HAP-1 (cell line): ENCODE data around the gene PLGLB2.
"Not testable (repeated sequence)": the region's sequence is repeated elsewhere in the genome, so short reads cannot be mapped to it uniquely, and the experiment has no call there.

Experiments
- DNase-seq, 2 experiments: peaks; one replicate each; pipeline ENCODE4 v3.0.0-alpha.2; 2016 to 2020; ENCODE audit warnings: low spot score in 2 of 2
- H3K27me3 ChIP-seq: fragments of 250-450 bp; sonication (Bioruptor Pico); 2 replicates; pipeline ENCODE4 v1.5.1; 2020; ENCODE audit warnings: low read depth, mild to moderate bottlenecking, moderate library complexity
- H3K36me3 ChIP-seq: fragments of 250-450 bp; sonication (Bioruptor Pico); replicated peaks from 2 replicates; pipeline ENCODE4 v1.5.1; 2020; ENCODE audit warnings: mild to moderate bottlenecking
- H3K4me1 ChIP-seq: fragments of 250-450 bp; sonication (Bioruptor Pico); 2 replicates; pipeline ENCODE4 v1.5.1; 2020; ENCODE audit warnings: mild to moderate bottlenecking
- H3K4me3 ChIP-seq: fragments of 250-450 bp; sonication (Bioruptor Pico); 2 replicates; pipeline ENCODE4 v1.5.1; 2020; ENCODE audit warnings: mild to moderate bottlenecking, moderate library complexity
- H3K9me3 ChIP-seq: fragments of 250-450 bp; sonication (Bioruptor Pico); 2 replicates; pipeline ENCODE4 v1.5.1; 2020; ENCODE audit warnings: mild to moderate bottlenecking, moderate library complexity
- in situ Hi-C: fragments of 300-500 bp; cut with MboI; formaldehyde crosslinking; loops from 3 replicates; pipeline ENCODE4 v1.14.3; 2020; ENCODE audit warnings: low sequenced_read_pairs, inconsistent platforms, mixed read lengths

PLGLB2 gene

DNA sequence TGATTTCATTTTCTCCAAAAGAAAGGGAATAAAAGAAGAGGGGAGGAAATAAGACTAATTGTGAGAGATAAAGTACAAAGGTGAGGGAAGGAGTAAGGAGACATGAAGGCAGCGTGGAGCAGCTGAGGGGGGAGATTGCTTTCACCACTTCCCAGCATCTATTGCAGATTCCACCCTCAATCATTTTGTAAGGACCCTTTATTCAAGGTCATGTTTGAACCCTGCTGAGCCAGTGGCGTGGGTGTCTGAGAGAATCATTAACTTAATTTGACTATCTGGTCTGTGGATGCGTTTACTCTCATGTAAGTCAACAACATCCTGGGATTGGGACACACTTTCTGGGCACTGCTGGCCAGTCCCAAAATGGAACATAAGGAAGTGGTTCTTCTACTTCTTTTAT lies at the start of gene PLGLB2:
PLGLB2 (plus strand) TSS at position 297 of the 400 bp plus-strand sequence; CDS start at position 364, 67 bp downstream.
- DNase-seq, H3K4me1 ChIP-seq, H3K9me3 ChIP-seq, in situ Hi-C loops, H3K27me3 ChIP-seq, H3K4me3 ChIP-seq, H3K36me3 ChIP-seq: not testable (repeated sequence)

DNA sequence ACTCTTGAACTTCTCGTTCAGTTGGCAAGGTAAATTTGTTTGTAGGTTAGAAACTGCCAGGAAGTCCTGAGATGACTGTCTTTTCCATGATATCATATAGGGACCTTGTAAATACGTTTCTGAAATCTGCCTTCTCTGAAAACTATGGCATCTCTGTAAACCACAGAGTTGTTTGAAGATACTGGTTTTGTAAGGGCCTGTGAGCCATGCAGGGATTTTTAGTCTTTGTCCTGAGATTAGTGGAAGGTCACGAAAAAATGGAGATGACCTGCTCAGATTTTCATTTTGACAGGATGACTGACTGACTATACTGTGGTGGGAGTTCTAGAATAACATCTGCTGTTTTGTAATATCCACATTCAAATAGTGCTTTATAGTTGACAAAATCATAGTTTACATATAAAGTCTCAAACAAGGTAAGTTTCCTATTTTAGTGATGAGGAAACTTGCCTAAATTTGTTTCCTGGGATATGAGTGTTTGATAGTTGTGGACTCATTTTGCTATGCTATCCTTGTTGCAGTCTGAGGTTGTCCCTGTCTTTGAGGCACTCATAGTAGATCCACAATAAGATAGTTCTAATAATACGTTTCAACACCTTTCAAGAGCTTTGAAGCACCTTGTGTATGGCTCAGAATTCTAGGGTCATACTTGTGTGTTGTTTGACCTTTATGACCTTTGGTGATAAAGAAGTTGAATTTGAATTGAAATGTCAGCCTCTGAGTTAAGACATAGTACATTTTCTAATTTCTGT lies 43.1 kb upstream of the PLGLB2 start:
- H3K9me3 ChIP-seq, H3K4me3 ChIP-seq, DNase-seq, H3K36me3 ChIP-seq, H3K27me3 ChIP-seq, in situ Hi-C loops, H3K4me1 ChIP-seq: not testable (repeated sequence)

DNA sequence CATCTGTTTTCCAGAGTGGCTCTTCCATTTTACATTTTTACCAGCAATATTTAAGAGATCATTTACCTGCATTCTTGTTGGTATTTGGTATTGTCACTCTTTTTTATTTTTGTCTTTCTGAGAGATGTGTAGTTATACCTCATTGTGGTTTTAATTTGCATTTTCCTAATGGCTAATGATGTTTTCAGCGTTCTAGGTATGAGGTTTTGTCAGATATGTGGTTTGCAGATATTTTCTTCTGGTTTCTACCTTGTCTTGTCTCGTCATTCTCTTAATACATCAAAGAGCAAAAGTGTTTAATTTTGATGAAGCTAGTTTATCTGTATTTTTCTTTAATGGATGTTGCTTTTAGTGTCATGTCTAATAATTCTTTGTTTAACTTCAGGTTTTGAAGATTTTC lies 39.5 kb upstream of the PLGLB2 start:
- in situ Hi-C loops, result not testable (repeated sequence)

DNA sequence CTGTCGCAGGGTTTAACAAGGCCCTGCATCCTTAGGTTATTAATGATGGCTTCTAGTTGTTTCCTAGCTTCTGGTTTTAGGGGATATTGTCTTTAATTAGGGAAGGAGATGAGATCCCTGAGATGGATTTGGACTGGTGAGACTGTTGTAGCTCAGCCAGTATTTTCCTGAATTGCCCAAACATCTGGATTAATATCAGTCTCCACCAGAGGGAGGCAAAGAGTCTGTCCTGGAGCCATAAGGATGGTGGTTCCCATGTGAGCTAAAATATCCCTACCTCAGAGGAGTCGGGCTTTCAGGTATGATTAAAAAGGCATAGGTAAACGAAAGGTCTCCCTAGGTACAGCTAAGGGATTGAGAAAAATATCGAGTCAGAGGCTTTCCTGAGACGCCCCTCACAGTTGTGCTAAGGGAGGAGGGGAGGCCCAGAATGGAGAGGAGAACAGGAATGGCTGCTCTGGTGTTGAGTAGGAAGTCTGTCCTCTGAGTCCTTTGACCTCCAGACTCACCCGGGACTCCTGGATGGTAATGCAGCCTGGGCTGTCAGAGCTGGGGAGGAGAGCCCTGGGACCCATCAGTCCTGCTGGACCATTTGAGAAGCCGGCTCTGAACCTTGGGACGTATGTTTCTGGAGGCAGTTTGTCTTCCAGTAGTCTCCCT lies 19.8 kb upstream of the PLGLB2 start:
- H3K4me3 ChIP-seq, DNase-seq, in situ Hi-C loops, H3K4me1 ChIP-seq, H3K36me3 ChIP-seq, H3K27me3 ChIP-seq, H3K9me3 ChIP-seq: not testable (repeated sequence)

More for the DNA sequence above, 39.5 kb upstream of the PLGLB2 start:
- not testable (repeated sequence) for DNase-seq, H3K27me3 ChIP-seq, H3K9me3 ChIP-seq, H3K36me3 ChIP-seq, H3K4me3 ChIP-seq, H3K4me1 ChIP-seq

DNA sequence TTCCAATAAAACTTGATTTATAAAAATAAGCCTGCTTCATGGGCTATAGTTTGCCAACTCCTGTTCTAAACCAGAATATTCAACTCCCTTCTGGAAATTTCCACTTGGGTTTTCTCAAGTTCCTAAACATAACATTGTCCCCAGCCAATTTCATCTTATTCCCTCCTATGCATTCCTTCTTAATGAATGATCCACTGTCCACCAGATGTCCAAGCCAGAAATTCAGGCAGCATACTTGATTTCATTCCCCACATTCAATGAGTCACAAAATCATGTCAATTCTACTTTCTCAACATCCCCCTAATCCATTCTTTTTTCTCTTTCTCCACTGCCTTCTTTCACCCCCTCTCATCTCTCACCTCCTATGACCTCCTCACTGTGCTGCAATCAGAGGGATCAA lies 7.0 kb upstream of the PLGLB2 start:
- H3K4me1 ChIP-seq, H3K27me3 ChIP-seq, H3K9me3 ChIP-seq, H3K4me3 ChIP-seq, DNase-seq, H3K36me3 ChIP-seq, in situ Hi-C loops: not testable (repeated sequence)

DNA sequence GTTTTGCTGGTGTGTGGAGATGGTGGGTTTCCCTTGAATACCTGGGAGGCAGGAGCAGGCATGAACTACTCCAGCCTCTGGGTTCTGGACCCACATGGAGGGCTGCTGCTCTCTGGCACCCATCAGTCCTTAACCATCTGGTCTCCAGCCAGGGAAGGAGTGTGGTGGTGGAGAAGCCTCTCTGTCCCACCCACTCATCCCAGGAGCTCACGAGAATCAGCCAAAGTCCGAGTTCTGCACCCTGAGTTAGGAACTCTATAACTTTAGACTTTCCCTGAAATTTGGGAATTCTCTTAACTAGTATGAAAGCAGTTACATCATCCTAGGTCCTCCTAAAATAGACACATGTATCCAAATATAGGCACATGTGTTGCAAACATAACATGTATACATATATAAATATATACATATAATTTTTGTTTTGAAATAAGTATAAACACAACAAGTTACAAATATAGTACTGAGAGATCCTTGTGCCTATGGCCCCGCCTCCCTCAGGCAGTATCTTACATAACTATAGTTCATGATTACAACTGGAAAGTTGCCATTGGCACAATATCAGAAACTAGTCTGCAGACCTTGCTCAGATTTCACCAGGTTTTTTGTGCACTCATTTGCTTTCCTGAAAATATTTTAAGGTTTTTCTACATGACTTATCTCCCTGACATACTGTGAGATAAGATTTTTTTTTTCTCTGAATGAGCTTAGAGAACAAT lies 5.3 kb upstream of the PLGLB2 start:
- H3K4me1 ChIP-seq, H3K27me3 ChIP-seq, H3K4me3 ChIP-seq, H3K9me3 ChIP-seq, DNase-seq, in situ Hi-C loops, H3K36me3 ChIP-seq: not testable (repeated sequence)

DNA sequence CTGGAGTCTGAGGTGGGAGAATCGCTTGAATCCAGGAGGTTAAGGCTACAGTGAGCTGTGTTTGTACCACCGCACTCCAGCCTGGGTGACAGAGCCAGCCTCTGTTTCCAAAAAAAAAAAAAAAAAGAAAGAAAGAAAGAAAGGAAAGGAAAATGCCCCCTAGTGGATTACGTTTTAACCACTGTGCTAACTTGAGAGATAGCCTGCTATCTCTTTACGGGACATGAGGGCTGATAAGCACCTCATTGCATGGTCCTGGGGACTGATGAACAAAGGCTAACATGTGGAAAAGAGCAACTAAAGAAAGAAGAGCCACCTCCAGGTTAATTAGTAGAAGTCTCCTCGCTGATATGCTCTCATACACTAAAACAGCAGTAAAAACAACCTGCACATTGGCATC lies 4.2 kb upstream of the PLGLB2 start:
- DNase-seq, H3K36me3 ChIP-seq, H3K9me3 ChIP-seq, H3K4me1 ChIP-seq, in situ Hi-C loops, H3K4me3 ChIP-seq, H3K27me3 ChIP-seq: not testable (repeated sequence)

DNA sequence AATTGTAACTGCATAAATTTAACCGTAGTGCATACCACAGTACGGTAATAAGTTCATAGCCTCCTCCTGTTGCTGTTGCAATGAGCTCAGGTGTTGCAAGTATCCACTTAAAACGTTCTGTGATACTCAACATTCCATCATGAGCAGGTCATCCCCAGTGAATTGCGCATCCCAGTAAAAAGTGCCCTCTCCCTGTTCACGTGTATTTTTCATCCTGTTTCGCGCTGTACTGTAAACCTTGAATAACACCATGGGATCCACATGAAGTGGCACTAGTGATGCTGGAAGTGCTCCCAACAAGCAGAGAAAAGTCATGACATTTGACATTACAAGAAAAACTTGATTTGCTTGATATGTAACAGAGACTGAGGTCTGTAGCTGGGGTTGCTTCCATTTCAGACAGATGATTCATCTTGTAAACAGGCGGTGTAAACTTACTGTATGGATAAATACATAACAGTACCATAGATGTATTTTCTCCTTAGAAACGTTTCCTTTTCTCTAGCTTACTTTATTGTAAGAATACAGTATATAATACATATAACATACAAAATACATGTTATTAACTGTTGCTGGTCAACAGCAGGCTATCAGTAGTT lies 2.4 kb upstream of the PLGLB2 start:
- H3K27me3 ChIP-seq, in situ Hi-C loops, H3K36me3 ChIP-seq, DNase-seq, H3K9me3 ChIP-seq, H3K4me1 ChIP-seq, H3K4me3 ChIP-seq: not testable (repeated sequence)

DNA sequence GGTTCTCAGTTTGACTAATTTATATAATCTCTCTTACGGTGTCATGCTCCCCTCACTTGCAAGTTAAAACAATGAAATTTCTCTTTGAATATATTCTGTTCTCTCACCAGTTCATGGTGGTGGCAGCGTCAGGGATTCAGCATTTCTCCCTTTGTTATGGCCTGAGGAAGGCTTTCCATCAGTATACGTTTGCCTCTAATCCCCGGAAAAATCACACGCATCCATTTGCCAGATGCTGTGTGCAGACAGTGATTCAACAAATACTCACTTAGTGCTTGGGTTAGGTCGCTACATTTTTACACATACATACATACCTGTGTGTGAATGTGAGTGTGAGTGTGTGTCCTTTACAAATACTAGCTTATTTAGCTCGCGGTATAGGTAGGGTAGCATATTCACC lies 637 bp downstream of the PLGLB2 start:
- H3K9me3 ChIP-seq, DNase-seq, H3K4me3 ChIP-seq, H3K4me1 ChIP-seq, H3K36me3 ChIP-seq, H3K27me3 ChIP-seq, in situ Hi-C loops: not testable (repeated sequence)

DNA sequence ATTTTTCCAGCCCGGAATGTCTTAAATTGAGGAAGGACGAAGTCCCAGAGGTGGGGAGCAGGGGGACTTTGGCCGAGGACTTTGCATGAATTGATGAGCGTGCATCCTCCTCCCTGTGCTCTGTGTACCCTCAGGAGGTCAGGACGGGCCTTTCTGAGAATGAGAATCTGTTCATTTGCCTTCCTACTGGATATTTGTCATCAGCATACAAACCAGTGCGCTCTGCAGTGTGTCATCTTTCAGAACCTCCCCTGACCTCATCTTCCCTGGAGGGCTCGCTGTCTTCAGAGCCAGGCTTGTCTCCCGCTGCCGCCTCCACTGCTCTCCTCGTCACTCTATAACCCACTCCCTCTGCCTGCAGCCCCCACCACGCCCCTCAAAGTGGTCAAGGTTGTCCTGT lies 2.7 kb downstream of the PLGLB2 start:
- DNase-seq, H3K36me3 ChIP-seq, H3K9me3 ChIP-seq, H3K4me1 ChIP-seq, H3K4me3 ChIP-seq, in situ Hi-C loops, H3K27me3 ChIP-seq: not testable (repeated sequence)

DNA sequence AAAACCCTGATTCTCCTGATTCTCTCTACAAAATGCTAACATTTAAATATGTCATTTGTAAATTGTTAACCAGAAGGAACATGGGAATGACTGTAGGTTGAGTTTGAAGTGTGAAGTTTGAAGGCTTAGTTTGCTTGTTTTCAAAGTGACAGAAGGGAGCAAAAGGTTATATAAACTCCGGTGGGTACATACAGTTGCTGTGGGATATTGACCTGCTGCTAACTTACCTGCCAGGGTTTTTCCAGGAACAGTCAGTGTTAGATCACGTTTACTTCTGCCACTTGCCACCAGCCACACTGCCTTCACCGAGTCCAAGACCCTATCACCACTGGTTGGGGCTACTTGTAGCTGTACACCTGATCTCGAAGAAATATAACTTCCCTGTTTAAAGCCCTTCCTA lies 6.9 kb downstream of the PLGLB2 start:
- in situ Hi-C loops, H3K4me1 ChIP-seq, H3K9me3 ChIP-seq, H3K27me3 ChIP-seq, DNase-seq, H3K4me3 ChIP-seq, H3K36me3 ChIP-seq: not testable (repeated sequence)
